Activated CD8-positive, alpha-beta memory T cell treated with anti-CD3 and anti-CD28 coated beads for 4 hours (primary cell): ENCODE measurements around the gene ARHGAP18.
"Not testable (repeated sequence)": the region's sequence is repeated elsewhere in the genome, so short reads cannot be mapped to it uniquely, and the experiment has no call there.

Source experiments
- DNase-seq, 2 donors: peaks; one replicate each; pipeline ENCODE4 v3.0.0-alpha.2; 2020; ENCODE audit warnings: low read depth in 2 of 2

The ARHGAP18 gene

GRCh38 chr6:129586815-129587214 is 123.2 kb downstream of the ARHGAP18 start:
- DNase-seq = no peak

GRCh38 chr6:129583866-129584265 is 126.1 kb downstream of the ARHGAP18 start:
- DNase-seq = no peak

GRCh38 chr6:129578315-129578714 is 131.7 kb downstream of the ARHGAP18 start:
- no peak for DNase-seq

GRCh38 chr6:129577691-129578090 is 132.3 kb downstream of the ARHGAP18 start:
- no peak for DNase-seq

- DNase-seq = no peak
These were observed 133.5 kb downstream of the ARHGAP18 start for GRCh38 chr6:129576456-129576855.

GRCh38 chr6:129575378-129576118 is 134.4 kb downstream of the ARHGAP18 start:
- no peak for DNase-seq

GRCh38 chr6:129574605-129575004 is 135.4 kb downstream of the ARHGAP18 start:
- not testable (repeated sequence) for DNase-seq

- DNase-seq = not testable (repeated sequence)
These were observed 139.0 kb downstream of the ARHGAP18 start for GRCh38 chr6:129570929-129571328.

GRCh38 chr6:129568015-129568414 is 142.0 kb downstream of the ARHGAP18 start:
- no peak for DNase-seq

- DNase-seq = peak in 1 of 2 donors; percentile 10
These were observed 142.6 kb downstream of the ARHGAP18 start for GRCh38 chr6:129567374-129567773.

GRCh38 chr6:129565811-129566210 is 144.2 kb downstream of the ARHGAP18 start:
- DNase-seq = no peak

GRCh38 chr6:129565366-129565765 is 144.6 kb downstream of the ARHGAP18 start:
- DNase-seq = no peak

GRCh38 chr6:129558248-129558647 is 151.7 kb downstream of the ARHGAP18 start:
- DNase-seq = no peak

GRCh38 chr6:129555206-129555832 is 154.7 kb downstream of the ARHGAP18 start:
- DNase-seq = no peak

- DNase-seq = no peak
These were observed 157.6 kb downstream of the ARHGAP18 start for GRCh38 chr6:129552413-129552812.

GRCh38 chr6:129551486-129551885 is 158.5 kb downstream of the ARHGAP18 start:
- no peak for DNase-seq

- DNase-seq = no peak
These were observed 163.3 kb downstream of the ARHGAP18 start for GRCh38 chr6:129546702-129547101.

- DNase-seq = no peak
These were observed 164.9 kb downstream of the ARHGAP18 start for GRCh38 chr6:129544892-129545612.

- no peak for DNase-seq
These were observed 166.0 kb downstream of the ARHGAP18 start for GRCh38 chr6:129543981-129544380.

- DNase-seq = no peak
These were observed 167.3 kb downstream of the ARHGAP18 start for GRCh38 chr6:129542705-129543104.

GRCh38 chr6:129539032-129539431 is 170.9 kb downstream of the ARHGAP18 start:
- no peak for DNase-seq

- DNase-seq = no peak
These were observed 173.7 kb downstream of the ARHGAP18 start for GRCh38 chr6:129536271-129536670.

GRCh38 chr6:129534926-129535325 is 175.1 kb downstream of the ARHGAP18 start:
- no peak for DNase-seq
